Esophagus squamous epithelium (tissue), 5 donors: Measurements from ENCODE around the gene CELF2. TPM values are rescaled to one million over a fixed set of nuclear protein-coding genes. Genes with fewer than 3 reads are reported as not detected.

Experiments used
- DNase-seq: peaks from one replicate; lab custom pipeline; 2025; lab: John Stamatoyannopoulos, UW
- H3K27ac ChIP-seq, 4 donors: fragments of 200-600 bp; sonication (generic); one replicate each; pipeline ENCODE4 v1.5.1; 2016 to 2019; ENCODE audit warnings: mild to moderate bottlenecking in 1 of 4
- H3K27me3 ChIP-seq, 4 donors: fragments of 200-600 bp; sonication (generic); 1 replicate in 3 of 4; 2 replicates in 1 of 4; pipeline versions ENCODE4 v1.5.1 to v1.6.0; 2017 to 2021; ENCODE audit warnings: antibody characterized with exemption in 1 of 4
- H3K36me3 ChIP-seq, 3 donors: fragments of 200-600 bp; sonication (generic); one replicate each; pipeline ENCODE4 v1.5.1; 2016 to 2019
- H3K4me1 ChIP-seq, 3 donors: fragments of 200-600 bp; sonication (generic); one replicate each; pipeline ENCODE4 v1.5.1; 2017 to 2019
- H3K4me3 ChIP-seq, 4 donors: fragments of 200-600 bp; sonication (generic); 1 replicate in 3 of 4; 2 replicates in 1 of 4; pipeline ENCODE4 v1.5.1; 2016 to 2019; ENCODE audit warnings: mild to moderate bottlenecking in 2 of 4, moderate library complexity in 1 of 4
- H3K9me3 ChIP-seq, 3 donors: fragments of 200-600 bp; sonication (generic); one replicate each; pipeline ENCODE4 v1.5.1; 2016 to 2019
- POLR2A ChIP-seq, 4 donors: fragments of 450-650 bp; IDR thresholded peaks; one replicate each; pipeline ENCODE4 v1.6.1; 2017; ENCODE audit warnings: antibody characterized with exemption in 4 of 4, mild to moderate bottlenecking in 4 of 4, moderate library complexity in 3 of 4
- WGBS, 2 donors: methylation state at CpG; one replicate each; pipeline ENCODE4 v1.1.5; 2018; 5-methylcytosine and 5-hydroxymethylcytosine counted together
- intact Hi-C: fragments of 100-400 bp; cut with DNase I; formaldehyde crosslinking; loops from one replicate; pipeline ENCODE4 v1.15.0; 2022
- total RNA-seq, 4 donors: library from RNA; depleted of rRNA; stranded (reverse); fragments of >200 nt; gene quantifications; one replicate each; pipeline ENCODE4 v1.1.0, GENCODE V29; 2016
- TF ChIP-seq, protein P1 (sequence below), 6 experiments: fragments of 450-650 bp in 4 of 6; fragments of 200-600 bp in 2 of 6; sonication (generic) in 2 of 6; IDR thresholded peaks; one replicate each; pipeline ENCODE4 v1.5.1; 2016 to 2019; ENCODE audit warnings: antibody characterized with exemption in 6 of 6, mild to moderate bottlenecking in 4 of 6, moderate library complexity in 4 of 6
- donor health status: DM: yes; HTN: yes; CAD: no.

CELF2 gene
- total RNA-seq, 4 donors from 2014 or later = 4.2 to 62.4 (median 13.5) TPM

DNA sequence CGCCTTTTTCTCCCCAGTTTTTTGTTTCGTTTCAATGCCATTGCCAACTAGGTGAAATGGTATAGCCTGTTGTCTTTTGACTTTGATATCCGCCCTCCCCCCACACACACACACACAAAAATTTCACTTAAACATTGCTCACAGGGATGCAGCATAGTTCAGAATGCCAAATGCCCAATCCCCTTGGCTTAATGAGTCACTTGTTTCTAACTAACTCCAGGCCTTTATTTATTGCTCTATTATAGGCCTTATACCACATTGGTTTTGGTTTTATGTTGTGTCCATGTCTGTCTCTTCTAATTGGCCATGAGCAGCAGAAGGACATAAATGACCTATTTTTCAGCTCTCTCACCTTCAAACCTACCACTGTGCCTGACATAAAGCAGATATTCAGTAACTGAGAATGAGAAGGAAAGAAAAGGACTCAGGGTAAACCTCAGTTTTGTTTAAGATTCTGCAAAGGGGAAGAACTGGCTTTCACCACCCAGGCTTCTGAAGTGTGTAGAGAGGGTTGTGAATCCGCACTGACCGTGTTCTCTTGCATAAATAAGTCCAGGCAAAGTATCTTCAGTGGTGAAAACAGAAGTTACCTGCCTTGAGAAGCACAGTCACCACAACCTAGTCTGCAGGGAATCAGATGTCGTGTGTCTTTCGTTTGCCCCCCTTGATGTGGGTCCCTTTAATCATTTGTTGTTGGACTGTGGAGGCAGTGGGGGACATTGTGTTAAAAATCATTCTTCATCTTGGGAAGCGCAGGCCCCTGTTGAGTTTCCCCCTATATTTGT lies 139.8 kb downstream of the CELF2 start:
- H3K4me3 ChIP-seq = no peak overlapping the region
- WGBS, 2 donors = 82 to 88% methylated on average over 8 of the region's 8 CpGs
- intact Hi-C loops = no loop called here

DNA sequence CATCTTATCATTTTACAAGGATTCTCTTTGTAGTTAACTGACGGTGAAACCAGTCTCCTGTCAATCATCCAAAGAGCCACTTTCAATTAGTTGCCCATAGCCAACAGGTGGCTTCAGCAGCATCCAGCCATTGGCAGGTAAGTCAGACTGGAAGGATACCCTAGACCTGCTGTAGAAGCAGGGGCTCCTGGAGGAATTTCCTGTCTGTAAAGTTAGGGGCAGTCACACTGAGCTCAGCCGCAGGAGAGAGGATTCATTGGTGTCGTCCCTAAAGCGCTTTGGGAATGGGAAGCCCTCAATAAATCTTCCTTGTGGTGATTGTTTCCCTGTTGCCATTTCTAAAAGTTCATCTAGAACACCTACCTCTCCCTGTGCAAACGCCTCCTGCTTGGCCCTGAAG lies 140.4 kb downstream of the CELF2 start:
- Histone ChIP-seq H3K4me3 (no peak overlapping the region), H3K36me3 (no peaks in the 10 kb centered on the region), H3K9me3 (no peaks in the 10 kb centered on the region), H3K27me3 (no peaks in the 10 kb centered on the region), H3K27ac (no peak overlapping the region), H3K4me1 (peaks cover 0 to 42% (median 7%) of the 10 kb centered on the region in 3 donors)
- WGBS, 2 donors = 88 to 98% methylated on average over 4 to 5 of the region's 5 CpGs
- TF ChIP-seq, protein P1, sequence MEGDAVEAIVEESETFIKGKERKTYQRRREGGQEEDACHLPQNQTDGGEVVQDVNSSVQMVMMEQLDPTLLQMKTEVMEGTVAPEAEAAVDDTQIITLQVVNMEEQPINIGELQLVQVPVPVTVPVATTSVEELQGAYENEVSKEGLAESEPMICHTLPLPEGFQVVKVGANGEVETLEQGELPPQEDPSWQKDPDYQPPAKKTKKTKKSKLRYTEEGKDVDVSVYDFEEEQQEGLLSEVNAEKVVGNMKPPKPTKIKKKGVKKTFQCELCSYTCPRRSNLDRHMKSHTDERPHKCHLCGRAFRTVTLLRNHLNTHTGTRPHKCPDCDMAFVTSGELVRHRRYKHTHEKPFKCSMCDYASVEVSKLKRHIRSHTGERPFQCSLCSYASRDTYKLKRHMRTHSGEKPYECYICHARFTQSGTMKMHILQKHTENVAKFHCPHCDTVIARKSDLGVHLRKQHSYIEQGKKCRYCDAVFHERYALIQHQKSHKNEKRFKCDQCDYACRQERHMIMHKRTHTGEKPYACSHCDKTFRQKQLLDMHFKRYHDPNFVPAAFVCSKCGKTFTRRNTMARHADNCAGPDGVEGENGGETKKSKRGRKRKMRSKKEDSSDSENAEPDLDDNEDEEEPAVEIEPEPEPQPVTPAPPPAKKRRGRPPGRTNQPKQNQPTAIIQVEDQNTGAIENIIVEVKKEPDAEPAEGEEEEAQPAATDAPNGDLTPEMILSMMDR (IDR thresholded peaks at IDR 0.05) = no peak
- TF ChIP-seq POLR2A (IDR thresholded peaks at IDR 0.05) = no peak
- intact Hi-C loops = no loop called here
- no peak for DNase-seq

More for the DNA sequence above, 139.8 kb downstream of the CELF2 start:
- Histone ChIP-seq H3K4me1 (peaks cover 0 to 36% (median 7%) of the 10 kb centered on the region in 3 donors), H3K27ac (no peak overlapping the region), H3K36me3 (no peaks in the 10 kb centered on the region), H3K27me3 (no peaks in the 10 kb centered on the region), H3K9me3 (no peaks in the 10 kb centered on the region)
- no peak for DNase-seq
- no peak for TF ChIP-seq POLR2A (IDR thresholded peaks at IDR 0.05)
- TF ChIP-seq, protein P1 (IDR thresholded peaks at IDR 0.05) = no peak

DNA sequence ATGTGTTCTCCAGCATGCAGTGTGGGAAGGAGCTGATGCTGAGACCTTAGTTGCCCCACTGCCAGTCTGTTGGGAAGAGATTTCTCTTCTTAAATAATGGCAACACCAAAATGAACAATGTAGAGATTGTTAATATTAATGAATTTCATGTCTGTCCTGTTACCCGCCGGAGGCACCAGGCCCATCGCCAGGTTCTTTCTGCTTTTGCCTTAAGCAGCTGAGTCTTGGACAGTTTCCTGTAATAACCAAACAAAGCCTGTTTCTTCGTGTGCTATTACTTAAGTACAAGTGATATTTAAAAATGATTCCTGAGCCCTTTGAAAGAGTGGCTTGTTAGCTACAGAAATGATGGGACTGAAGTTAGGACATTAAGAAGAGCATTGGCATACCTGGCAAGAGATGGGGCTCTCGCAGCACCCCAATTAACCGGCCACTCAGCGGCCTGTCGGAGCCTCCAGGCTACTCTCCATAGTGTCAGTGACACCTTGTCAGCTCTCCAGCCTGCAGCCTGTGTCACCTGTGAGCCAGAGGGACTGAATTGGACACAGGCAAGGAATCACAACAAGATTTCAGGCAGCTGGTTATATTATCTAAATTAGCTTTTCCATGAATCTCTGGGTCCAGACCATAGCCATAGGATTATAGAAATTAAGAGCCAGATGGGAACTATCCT lies 142.0 kb downstream of the CELF2 start:
- Histone ChIP-seq H3K27me3 (peaks cover 0 to 12% (median 0%) of the 10 kb centered on the region in 4 donors), H3K4me3 (no peak overlapping the region), H3K36me3 (no peaks in the 10 kb centered on the region), H3K27ac (peak overlapping the region in 1 of 4 donors; percentile 35), H3K4me1 (peaks cover 0 to 45% (median 11%) of the 10 kb centered on the region in 3 donors), H3K9me3 (no peaks in the 10 kb centered on the region)
- WGBS, 2 donors = 52 to 70% methylated on average over 8 of the region's 8 CpGs
- DNase-seq = no peak
- TF ChIP-seq, protein P1 (IDR thresholded peaks at IDR 0.05) = no peak
- TF ChIP-seq POLR2A (IDR thresholded peaks at IDR 0.05) = no peak
- intact Hi-C loops = no loop called here

DNA sequence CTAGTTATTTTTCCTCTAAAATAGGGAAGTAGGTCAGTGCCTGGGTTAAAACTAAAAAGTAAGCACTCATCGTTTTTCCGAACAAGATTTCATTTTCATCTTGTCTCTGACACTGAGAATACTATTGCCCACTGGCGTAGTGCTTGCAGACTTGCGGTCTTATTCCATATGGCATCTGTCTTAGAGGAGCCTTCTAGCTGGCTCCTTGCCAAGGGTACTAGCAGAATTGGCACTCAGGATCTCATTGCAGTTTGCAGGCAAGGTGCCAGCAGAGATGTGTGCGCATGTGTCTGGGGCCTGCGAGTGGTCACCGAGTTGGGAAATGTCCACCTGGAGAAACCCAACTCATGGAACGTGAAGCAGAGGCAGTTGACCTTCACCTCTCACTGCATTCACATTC lies 143.4 kb downstream of the CELF2 start:
- Histone ChIP-seq H3K4me3 (no peak overlapping the region), H3K4me1 (peaks cover 4 to 52% (median 11%) of the 10 kb centered on the region in 3 donors), H3K9me3 (no peaks in the 10 kb centered on the region), H3K27me3 (peaks cover 0 to 24% (median 2%) of the 10 kb centered on the region in 4 donors), H3K27ac (peak overlapping the region in 2 of 4 donors; percentile 91 to 94), H3K36me3 (no peaks in the 10 kb centered on the region)
- DNase-seq = no peak
- intact Hi-C loops = no loop called here
- 68 to 82% methylated on average over 7 to 8 of the region's 8 CpGs for WGBS, 2 donors
- TF ChIP-seq, protein P1 (IDR thresholded peaks at IDR 0.05) = no peak
- no peak for TF ChIP-seq POLR2A (IDR thresholded peaks at IDR 0.05)

DNA sequence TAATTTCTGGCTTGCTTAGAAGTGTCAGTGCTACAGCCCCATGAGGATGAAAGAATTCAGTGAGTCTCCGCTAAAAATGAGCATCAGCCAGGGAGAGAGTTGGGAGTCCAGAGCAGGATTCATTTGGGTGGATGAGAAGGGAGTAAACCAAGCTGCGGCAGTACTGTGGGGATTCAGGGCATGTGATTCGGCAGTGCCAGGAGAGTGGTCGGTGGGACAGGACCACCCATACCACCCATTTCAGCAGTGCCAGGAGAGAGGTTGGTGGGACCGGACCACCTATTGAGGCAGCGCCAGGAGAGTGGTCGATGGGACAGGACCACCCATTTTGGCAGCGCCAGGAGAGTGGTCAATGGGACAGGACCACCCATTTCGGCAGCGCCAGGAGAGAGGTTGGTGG lies 144.2 kb downstream of the CELF2 start:
- intact Hi-C loops = no loop called here

More for the DNA sequence above, 144.2 kb downstream of the CELF2 start:
- 94 to 96% methylated on average over 7 to 10 of the region's 10 CpGs for WGBS, 2 donors
- Histone ChIP-seq H3K27ac (peak overlapping the region; percentile 33 to 94 (median 80)), H3K36me3 (no peaks in the 10 kb centered on the region), H3K4me3 (no peak overlapping the region), H3K27me3 (peaks cover 0 to 30% (median 2%) of the 10 kb centered on the region in 4 donors), H3K4me1 (peaks cover 4 to 53% (median 11%) of the 10 kb centered on the region in 3 donors), H3K9me3 (no peaks in the 10 kb centered on the region)
- no peak for DNase-seq
- TF ChIP-seq, protein P1 (IDR thresholded peaks at IDR 0.05) = no peak
- TF ChIP-seq POLR2A (IDR thresholded peaks at IDR 0.05) = no peak
